Duodenal mucosa (tissue), 2 donors: ENCODE measurements around the gene MEP1A.
"Not testable (repeated sequence)": the region's sequence is repeated elsewhere in the genome, so short reads cannot be mapped to it uniquely, and the experiment has no call there.

Source experiments
- H3K27ac ChIP-seq: one replicate; pipeline ENCODE4 v1.7.0; 2013; ENCODE audit warnings: low read depth, low read length
- H3K27me3 ChIP-seq, 2 donors: one replicate each; pipeline ENCODE4 v1.7.0; 2013; ENCODE audit warnings: low read length in 2 of 2, control low read depth in 1 of 2; ENCODE audit not compliant: insufficient read depth in 2 of 2, control insufficient read depth in 1 of 2
- H3K36me3 ChIP-seq, 2 donors: one replicate each; pipeline ENCODE4 v1.7.0; 2013; ENCODE audit warnings: low read length in 2 of 2, control low read depth in 1 of 2; ENCODE audit not compliant: insufficient read depth in 2 of 2, control insufficient read depth in 1 of 2
- H3K4me1 ChIP-seq, 2 donors: one replicate each; pipeline ENCODE4 v1.7.0; 2013; ENCODE audit warnings: low read length in 2 of 2, control low read depth in 1 of 2; ENCODE audit not compliant: insufficient read depth in 2 of 2, control insufficient read depth in 1 of 2
- H3K4me3 ChIP-seq, 2 donors: one replicate each; pipeline ENCODE4 v1.7.0; 2013; ENCODE audit warnings: low read length in 2 of 2, low read depth in 1 of 2
- H3K9ac ChIP-seq, 2 donors: one replicate each; pipeline ENCODE4 v1.7.0; 2013; ENCODE audit warnings: low read length in 2 of 2, low read depth in 1 of 2
- H3K9me3 ChIP-seq, 2 donors: one replicate each; pipeline ENCODE4 v1.7.0; 2013; ENCODE audit warnings: low read length in 2 of 2, control low read depth in 1 of 2; ENCODE audit not compliant: control insufficient read depth in 1 of 2

The MEP1A gene, protein sequence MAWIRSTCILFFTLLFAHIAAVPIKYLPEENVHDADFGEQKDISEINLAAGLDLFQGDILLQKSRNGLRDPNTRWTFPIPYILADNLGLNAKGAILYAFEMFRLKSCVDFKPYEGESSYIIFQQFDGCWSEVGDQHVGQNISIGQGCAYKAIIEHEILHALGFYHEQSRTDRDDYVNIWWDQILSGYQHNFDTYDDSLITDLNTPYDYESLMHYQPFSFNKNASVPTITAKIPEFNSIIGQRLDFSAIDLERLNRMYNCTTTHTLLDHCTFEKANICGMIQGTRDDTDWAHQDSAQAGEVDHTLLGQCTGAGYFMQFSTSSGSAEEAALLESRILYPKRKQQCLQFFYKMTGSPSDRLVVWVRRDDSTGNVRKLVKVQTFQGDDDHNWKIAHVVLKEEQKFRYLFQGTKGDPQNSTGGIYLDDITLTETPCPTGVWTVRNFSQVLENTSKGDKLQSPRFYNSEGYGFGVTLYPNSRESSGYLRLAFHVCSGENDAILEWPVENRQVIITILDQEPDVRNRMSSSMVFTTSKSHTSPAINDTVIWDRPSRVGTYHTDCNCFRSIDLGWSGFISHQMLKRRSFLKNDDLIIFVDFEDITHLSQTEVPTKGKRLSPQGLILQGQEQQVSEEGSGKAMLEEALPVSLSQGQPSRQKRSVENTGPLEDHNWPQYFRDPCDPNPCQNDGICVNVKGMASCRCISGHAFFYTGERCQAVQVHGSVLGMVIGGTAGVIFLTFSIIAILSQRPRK

DNA sequence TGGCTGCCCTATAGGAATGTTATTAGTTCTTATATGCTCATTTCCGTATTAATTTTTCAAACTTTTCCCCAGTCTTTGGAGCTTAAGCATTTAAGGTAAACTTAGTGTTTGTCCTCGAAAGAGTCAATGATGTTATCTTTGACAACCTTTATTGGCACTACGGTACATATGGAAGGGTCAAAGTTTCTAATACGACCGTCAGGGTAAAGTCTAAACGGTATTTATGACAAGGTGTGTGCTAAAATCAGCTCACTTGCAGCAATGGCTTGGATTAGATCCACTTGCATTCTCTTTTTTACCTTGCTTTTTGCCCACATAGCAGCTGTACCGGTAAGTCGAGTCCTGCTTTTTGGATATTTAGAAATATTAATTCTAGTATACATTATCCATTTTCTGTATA, at the start of gene MEP1A:
Gene MEP1A (plus strand): TSS at position 252 of the 400 bp plus-strand sequence. CDS start 10 bp downstream, at position 262.
- peaks cover 23 to 41% of the 10 kb centered on the region in 2 donors for H3K4me1 ChIP-seq
- peak within 1 kb of the TSS; percentile 50 to 66 for H3K4me3 ChIP-seq
- H3K27ac ChIP-seq = no peak within 1 kb of the TSS
- peak within 1 kb of the TSS in 1 of 2 donors; percentile 32 for H3K9ac ChIP-seq
- H3K36me3 ChIP-seq = no peaks in the 10 kb centered on the region
- H3K9me3 ChIP-seq = no peaks in the 10 kb centered on the region
- no peaks in the 10 kb centered on the region for H3K27me3 ChIP-seq

DNA sequence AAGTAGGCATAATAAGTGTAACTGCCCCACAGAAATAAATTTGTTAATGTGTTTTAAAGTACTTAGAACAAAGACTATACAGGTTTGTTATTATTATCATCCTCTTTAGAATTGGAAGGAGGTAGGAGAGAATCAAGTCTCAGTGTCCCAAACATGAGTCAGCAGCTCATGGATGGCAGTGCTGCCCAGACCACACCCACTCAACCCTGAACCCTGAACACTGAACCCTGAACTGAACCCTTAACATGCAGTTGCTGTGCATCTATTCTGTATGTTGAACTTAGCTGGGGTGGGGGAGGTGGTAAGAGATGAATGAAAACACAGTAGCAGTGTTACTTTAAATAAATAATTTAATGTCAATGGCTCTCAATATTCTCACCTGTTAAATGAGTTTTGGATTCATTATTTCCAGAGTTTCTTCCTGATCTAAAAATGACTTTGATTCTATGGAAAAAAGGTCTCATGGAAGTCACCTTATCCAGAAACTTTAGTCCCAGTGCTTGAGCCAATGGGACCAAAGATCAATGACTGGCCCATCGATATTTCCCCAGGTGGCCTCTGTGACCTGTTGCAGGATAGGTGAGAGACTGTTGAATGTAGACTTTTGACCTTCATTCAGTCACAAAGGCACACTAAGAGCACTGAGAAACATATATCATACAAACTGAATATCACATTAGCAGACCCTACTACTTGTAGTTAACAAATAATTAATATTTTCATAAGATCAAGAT, 49.6 kb upstream of the MEP1A start:
- Histone ChIP-seq H3K27me3 (no peaks in the 10 kb centered on the region), H3K4me1 (no peaks in the 10 kb centered on the region), H3K36me3 (no peaks in the 10 kb centered on the region), H3K9me3 (no peaks in the 10 kb centered on the region), H3K9ac (no peak overlapping the region), H3K27ac (no peak overlapping the region), H3K4me3 (no peak overlapping the region)

DNA sequence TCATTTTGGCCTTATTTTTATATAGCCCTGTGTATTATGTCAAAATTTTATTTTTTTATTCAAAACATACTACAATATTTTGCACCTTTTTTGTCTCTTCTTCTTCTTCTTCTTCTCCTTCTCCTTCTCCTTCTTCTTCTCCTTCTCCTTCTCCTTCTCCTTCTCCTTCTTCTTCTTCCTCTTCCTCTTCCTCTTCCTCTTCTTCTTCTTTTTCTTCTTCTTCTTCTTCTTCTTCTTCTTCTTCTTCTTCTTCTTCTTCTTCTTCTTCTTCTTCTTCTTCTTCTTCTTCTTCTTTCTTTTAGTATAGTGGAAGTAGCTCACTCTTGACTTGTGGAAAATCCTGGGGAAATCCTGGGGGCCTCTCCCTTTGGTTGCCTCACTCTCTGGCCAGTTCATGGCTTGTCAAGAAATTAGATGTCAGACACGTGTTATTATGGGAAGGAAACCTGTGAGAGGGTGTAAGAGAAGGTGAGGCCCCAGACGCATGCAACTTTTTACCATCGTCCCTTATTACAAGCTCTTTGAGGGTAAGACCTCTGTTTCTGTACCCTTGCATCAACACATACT, 48.9 kb upstream of the MEP1A start:
- not testable (repeated sequence) for H3K27ac ChIP-seq, H3K36me3 ChIP-seq, H3K9ac ChIP-seq, H3K4me1 ChIP-seq, H3K27me3 ChIP-seq, H3K9me3 ChIP-seq, H3K4me3 ChIP-seq

DNA sequence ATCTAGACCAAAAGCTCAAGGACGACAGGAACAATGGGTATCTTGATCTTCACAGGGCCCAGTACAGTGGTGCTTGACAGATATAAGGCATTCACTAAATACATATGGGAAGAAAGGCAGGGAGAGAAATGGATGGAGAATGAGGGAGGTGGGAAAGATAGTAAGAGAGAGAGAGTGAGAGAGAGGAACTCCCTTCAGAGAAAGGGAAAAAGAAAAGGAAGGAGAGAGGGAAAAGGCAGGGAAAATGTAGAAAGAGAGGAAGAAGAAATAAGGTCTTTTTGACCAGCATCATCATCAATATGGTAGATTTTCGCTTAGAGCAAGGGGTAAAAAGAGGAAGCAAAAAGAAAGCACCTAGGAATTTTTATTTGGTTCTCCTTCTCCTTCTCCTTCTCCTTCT, 47.2 kb upstream of the MEP1A start:
- H3K9ac ChIP-seq = no peak overlapping the region
- no peaks in the 10 kb centered on the region for H3K36me3 ChIP-seq
- H3K27ac ChIP-seq = no peak overlapping the region
- H3K9me3 ChIP-seq = no peaks in the 10 kb centered on the region
- no peaks in the 10 kb centered on the region for H3K27me3 ChIP-seq
- H3K4me1 ChIP-seq = no peaks in the 10 kb centered on the region
- no peak overlapping the region for H3K4me3 ChIP-seq

DNA sequence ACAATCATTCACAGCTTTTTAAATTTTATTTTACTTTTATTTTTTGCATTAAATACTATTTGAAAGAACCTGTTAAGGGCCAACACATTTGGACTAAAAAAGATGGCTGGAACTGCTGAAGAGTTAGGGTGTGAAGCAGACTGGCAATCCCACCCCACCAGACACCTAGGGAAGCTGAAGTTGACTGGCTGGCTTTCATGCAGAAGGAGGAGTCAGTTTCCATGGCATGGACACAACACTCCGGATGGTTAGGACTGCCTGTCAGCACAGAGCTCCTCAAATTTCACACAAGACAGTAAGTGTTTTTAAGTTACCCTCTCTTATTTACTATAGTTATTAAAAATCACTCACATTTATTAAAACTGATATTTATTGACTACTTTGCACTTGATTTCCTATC, 46.5 kb upstream of the MEP1A start, which contains the start of gene ANKRD66:
Gene ANKRD66 (plus strand): TSS at position 238 of the 400 bp plus-strand sequence. CDS start 5,016 bp downstream, outside the sequence.
- H3K9ac ChIP-seq = no peak within 1 kb of the TSS
- no peaks in the 10 kb centered on the region for H3K36me3 ChIP-seq
- H3K27ac ChIP-seq = no peak within 1 kb of the TSS

DNA sequence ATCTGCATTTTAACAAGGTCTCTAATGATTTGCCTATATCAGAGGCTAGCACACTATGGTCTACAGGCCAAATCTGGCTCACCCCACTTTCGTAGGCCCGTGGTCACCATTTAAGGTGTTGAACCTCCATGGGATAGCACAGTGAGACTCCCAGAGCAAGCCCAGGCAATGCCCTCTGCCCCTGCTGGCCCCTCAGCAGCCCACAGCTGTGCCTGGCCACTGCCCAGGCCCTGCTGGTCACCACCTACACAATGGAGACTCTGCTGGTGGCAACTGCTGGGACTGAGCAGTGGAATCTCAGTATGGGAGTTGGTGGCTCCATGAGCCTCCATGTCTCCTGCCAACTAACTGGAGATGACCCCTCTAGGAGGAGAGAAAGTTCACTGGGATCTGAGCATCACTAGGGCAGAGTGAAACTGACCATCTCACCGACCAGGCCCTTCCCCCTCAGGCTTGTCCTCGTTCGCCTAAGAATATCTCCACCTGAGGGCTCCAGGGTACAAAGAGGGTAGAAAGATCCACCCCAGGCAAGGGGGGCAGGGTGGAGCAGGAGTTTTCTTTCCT, 44.2 kb upstream of the MEP1A start:
- H3K9ac ChIP-seq = no peak overlapping the region
- no peaks in the 10 kb centered on the region for H3K27me3 ChIP-seq
- no peaks in the 10 kb centered on the region for H3K9me3 ChIP-seq
- H3K4me3 ChIP-seq = no peak overlapping the region
- no peak overlapping the region for H3K27ac ChIP-seq
- no peaks in the 10 kb centered on the region for H3K36me3 ChIP-seq
- H3K4me1 ChIP-seq = no peaks in the 10 kb centered on the region

More for the DNA sequence above, 46.5 kb upstream of the MEP1A start, which contains the start of gene ANKRD66:
- Histone ChIP-seq H3K9me3 (no peaks in the 10 kb centered on the region), H3K4me3 (no peak within 1 kb of the TSS), H3K27me3 (no peaks in the 10 kb centered on the region), H3K4me1 (no peaks in the 10 kb centered on the region)

DNA sequence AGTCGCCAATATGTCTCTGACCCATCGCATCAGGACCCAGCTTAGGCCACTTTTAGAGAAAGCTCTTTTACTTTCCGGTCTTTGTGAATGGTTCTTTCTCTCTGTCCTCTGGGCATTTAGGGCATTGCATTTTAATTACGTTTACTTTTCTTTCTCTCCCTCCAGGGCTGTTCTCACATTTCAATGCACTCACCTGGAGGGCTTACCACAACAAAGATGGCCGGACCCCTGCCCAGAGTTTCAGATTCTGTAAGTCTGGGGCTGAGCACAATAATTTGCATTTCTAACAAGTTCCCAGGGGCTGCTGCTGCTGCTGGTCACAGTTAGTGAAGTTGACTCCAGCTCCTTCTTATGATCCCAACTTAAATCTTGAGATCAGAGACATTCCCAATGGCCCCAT, 43.5 kb upstream of the MEP1A start:
- Histone ChIP-seq H3K4me1 (no peaks in the 10 kb centered on the region), H3K36me3 (no peaks in the 10 kb centered on the region), H3K4me3 (no peak overlapping the region), H3K27ac (no peak overlapping the region), H3K27me3 (no peaks in the 10 kb centered on the region), H3K9ac (no peak overlapping the region), H3K9me3 (no peaks in the 10 kb centered on the region)

DNA sequence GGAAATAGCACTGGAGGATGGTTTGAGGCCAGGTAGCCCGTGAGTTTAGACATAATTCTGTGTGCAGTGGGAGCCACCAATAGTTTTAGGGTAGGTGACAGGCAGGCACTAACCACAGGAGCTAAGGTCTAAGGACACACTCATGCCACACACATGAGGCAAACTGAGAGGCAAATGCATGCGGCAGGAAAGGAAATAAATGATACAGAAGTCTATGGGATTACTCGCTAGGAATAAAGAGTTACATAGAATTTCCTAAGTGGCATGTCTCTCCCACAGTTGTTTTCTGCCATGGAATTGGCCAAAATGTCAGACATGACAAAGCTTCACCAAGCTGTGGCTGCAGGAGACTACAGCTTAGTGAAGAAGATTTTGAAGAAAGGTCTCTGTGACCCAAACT, 41.5 kb upstream of the MEP1A start:
- Histone ChIP-seq H3K27ac (no peak overlapping the region), H3K36me3 (no peaks in the 10 kb centered on the region), H3K4me3 (no peak overlapping the region), H3K9ac (no peak overlapping the region), H3K9me3 (no peaks in the 10 kb centered on the region), H3K4me1 (no peaks in the 10 kb centered on the region), H3K27me3 (no peaks in the 10 kb centered on the region)

DNA sequence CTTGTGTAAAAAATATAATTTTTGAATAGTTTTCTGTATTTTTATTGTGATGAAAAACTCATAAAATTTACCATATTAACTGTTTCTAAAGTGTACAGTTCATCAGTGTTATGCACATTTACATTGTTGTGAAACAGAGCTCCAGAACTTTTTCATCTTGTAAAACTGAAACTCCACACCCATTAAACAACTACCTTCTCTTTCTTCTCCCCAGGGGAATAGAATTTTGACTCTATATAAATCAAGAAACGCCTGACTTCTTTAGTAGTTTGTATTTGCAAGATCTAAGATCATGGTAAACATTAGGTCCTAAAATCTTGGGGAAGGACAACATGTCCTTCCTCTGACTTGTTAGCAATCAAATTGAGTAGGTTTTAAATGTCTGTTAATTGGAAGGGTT, 37.3 kb upstream of the MEP1A start:
- Histone ChIP-seq H3K4me1 (no peaks in the 10 kb centered on the region), H3K36me3 (no peaks in the 10 kb centered on the region), H3K4me3 (no peak overlapping the region), H3K27me3 (no peaks in the 10 kb centered on the region), H3K27ac (no peak overlapping the region), H3K9me3 (no peaks in the 10 kb centered on the region), H3K9ac (no peak overlapping the region)
